HEK293 (cell line): ENCODE results near the gene ATP5F1D.

Experiments used
- CTCF ChIA-PET: fragments of 350-600 bp; formaldehyde crosslinking; extraction: SDS; loops from one replicate; lab custom pipeline; 2021; ENCODE audit warnings: antibody characterized with exemption; lab: Yijun Ruan, JAX
- POLR2A ChIA-PET: fragments of 300-600 bp; formaldehyde crosslinking; extraction: SDS; loops from one replicate; lab custom pipeline; 2020; ENCODE audit warnings: antibody characterized with exemption, inconsistent platforms; lab: Yijun Ruan, JAX
- H3K27ac ChIP-seq: fragments of 200-500 bp; sonication (Bioruptor generic); 2 replicates; pipeline ENCODE4 v1.5.1; 2014; ENCODE audit warnings: low read depth, low read length, control low read depth, inconsistent platforms; ENCODE audit errors: extremely low read depth
- H3K36me3 ChIP-seq, 2 experiments: fragments of 200-500 bp in 1 of 2; sonication (Bioruptor generic) in 1 of 2; 1 replicate in 1 of 2; 2 replicates in 1 of 2; pipeline ENCODE4 v1.5.1; 2014 to 2017; ENCODE audit warnings: inconsistent platforms in 2 of 2, low read length in 2 of 2; ENCODE audit not compliant: control insufficient read depth in 2 of 2, insufficient read depth in 1 of 2
- H3K4me1 ChIP-seq: fragments of 200-500 bp; sonication (Bioruptor generic); 2 replicates; pipeline ENCODE4 v1.5.1; 2014; ENCODE audit warnings: mild to moderate bottlenecking, low read length, inconsistent platforms; ENCODE audit not compliant: control insufficient read depth, insufficient read depth
- H3K4me3 ChIP-seq: 2 replicates; pipeline ENCODE4 v1.5.1; 2011; ENCODE audit warnings: low read depth, mild to moderate bottlenecking, control low read depth, low read length, moderate library complexity
- H3K9me3 ChIP-seq: fragments of 200-500 bp; sonication (Bioruptor generic); 2 replicates; pipeline ENCODE4 v1.5.1; 2014; ENCODE audit warnings: low read depth, low read length, inconsistent platforms; ENCODE audit not compliant: control insufficient read depth, insufficient read depth
- GLIS1 ChIP-seq: fragments of 450-650 bp; formaldehyde crosslinking; IDR thresholded peaks from 2 replicates; pipeline ENCODE4 v1.5.1; 2016; ENCODE audit warnings: missing biosample characterization, missing genetic modification characterization
- GLIS2 ChIP-seq: fragments of 450-650 bp; formaldehyde crosslinking; IDR thresholded peaks from 2 replicates; pipeline ENCODE4 v1.5.1; 2016; ENCODE audit warnings: missing biosample characterization, missing genetic modification characterization
- KLF1 ChIP-seq: fragments of 450-650 bp; formaldehyde crosslinking; IDR thresholded peaks from 2 replicates; pipeline ENCODE4 v1.5.1; 2016; ENCODE audit warnings: missing biosample characterization, missing genetic modification characterization
- KLF7 ChIP-seq: fragments of 450-650 bp; formaldehyde crosslinking; IDR thresholded peaks from 2 replicates; pipeline ENCODE4 v1.5.1; 2016; ENCODE audit warnings: missing biosample characterization, missing genetic modification characterization, borderline replicate concordance
- KLF8 ChIP-seq: fragments of 450-650 bp; formaldehyde crosslinking; IDR thresholded peaks from 2 replicates; pipeline ENCODE4 v1.5.1; 2016; ENCODE audit warnings: missing biosample characterization, missing genetic modification characterization
- KLF9 ChIP-seq: fragments of 450-650 bp; formaldehyde crosslinking; IDR thresholded peaks from 2 replicates; pipeline ENCODE4 v1.5.1; 2016; ENCODE audit warnings: missing biosample characterization, missing genetic modification characterization, low read depth
- SCRT2 ChIP-seq: fragments of 450-650 bp; formaldehyde crosslinking; IDR thresholded peaks from 2 replicates; pipeline ENCODE4 v1.5.1; 2016; ENCODE audit warnings: missing biosample characterization, missing genetic modification characterization
- YY1 ChIP-seq: fragments of 450-650 bp; formaldehyde crosslinking; IDR thresholded peaks from 2 replicates; pipeline ENCODE4 v1.5.1; 2018; ENCODE audit warnings: missing biosample characterization, missing genetic modification characterization
- ZNF391 ChIP-seq: fragments of 450-650 bp; formaldehyde crosslinking; IDR thresholded peaks from 2 replicates; pipeline ENCODE4 v1.5.1; 2016; ENCODE audit warnings: low read depth, missing biosample characterization, missing genetic modification characterization, borderline replicate concordance
- ZNF394 ChIP-seq: fragments of 450-650 bp; formaldehyde crosslinking; IDR thresholded peaks from 2 replicates; pipeline ENCODE4 v1.5.1; 2016; ENCODE audit warnings: missing biosample characterization, missing genetic modification characterization, mild to moderate bottlenecking, moderate library complexity, borderline replicate concordance
- ZNF501 ChIP-seq: fragments of 450-650 bp; formaldehyde crosslinking; IDR thresholded peaks from 2 replicates; pipeline ENCODE4 v1.5.1; 2016; ENCODE audit warnings: missing biosample characterization, missing genetic modification characterization
- ZNF544 ChIP-seq: fragments of 450-650 bp; formaldehyde crosslinking; IDR thresholded peaks from 2 replicates; pipeline ENCODE4 v1.5.0; 2017; ENCODE audit warnings: missing biosample characterization, missing genetic modification characterization
- ZNF600 ChIP-seq: fragments of 450-650 bp; formaldehyde crosslinking; IDR thresholded peaks from 2 replicates; pipeline ENCODE4 v1.5.1; 2016; ENCODE audit warnings: missing biosample characterization, missing genetic modification characterization
- TF ChIP-seq, protein P1 (sequence below): fragments of 450-650 bp; formaldehyde crosslinking; IDR thresholded peaks from 2 replicates; pipeline ENCODE4 v1.5.1; 2017; ENCODE audit warnings: missing biosample characterization, missing genetic modification characterization
- TF ChIP-seq, protein P2 (sequence below): fragments of 450-650 bp; formaldehyde crosslinking; IDR thresholded peaks from 2 replicates; pipeline ENCODE4 v1.5.1; 2016; ENCODE audit warnings: missing biosample characterization, missing genetic modification characterization
- TF ChIP-seq, protein P3 (sequence below): fragments of 450-650 bp; formaldehyde crosslinking; IDR thresholded peaks from 2 replicates; pipeline ENCODE4 v1.5.1; 2016; ENCODE audit warnings: missing biosample characterization, missing genetic modification characterization
- TF ChIP-seq, protein P4 (sequence below): fragments of 450-650 bp; formaldehyde crosslinking; IDR thresholded peaks from 2 replicates; pipeline ENCODE4 v1.5.1; 2016; ENCODE audit warnings: missing biosample characterization, missing genetic modification characterization
- TF ChIP-seq, protein P5 (sequence below): fragments of 450-650 bp; formaldehyde crosslinking; IDR thresholded peaks from 2 replicates; pipeline ENCODE4 v1.5.1; 2017; ENCODE audit warnings: missing biosample characterization, mild to moderate bottlenecking, missing genetic modification characterization, moderate library complexity

The ATP5F1D gene

DNA sequence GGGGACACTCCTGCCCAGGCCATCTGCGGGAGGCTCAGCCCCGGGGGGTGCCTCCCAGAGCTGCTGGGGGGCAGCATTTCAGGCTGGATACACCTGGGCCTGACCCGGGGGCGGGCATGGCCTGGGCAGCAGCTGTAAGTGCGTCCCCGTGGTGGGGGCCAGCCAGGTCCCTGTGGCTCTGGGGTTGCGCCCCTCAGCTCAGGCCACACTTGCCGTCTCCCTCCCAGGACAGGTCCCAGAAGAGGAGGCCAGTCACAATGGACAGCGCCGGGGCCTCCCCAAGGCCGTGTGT lies 15.4 kb upstream of the ATP5F1D start:
- H3K36me3 ChIP-seq, result peaks cover 0 to 69% of the 10 kb centered on the region in 2 experiments; a peak in 2 of 3 replicates
- no peak overlapping the region for H3K4me3 ChIP-seq
- H3K4me1 ChIP-seq, result no peaks in the 10 kb centered on the region
- no peak overlapping the region for H3K27ac ChIP-seq
- CTCF ChIA-PET, result interaction anchor here (0.9 to 1.2 kb wide), 2 partner anchors 18 to 32 kb away, joined by 3 to 5 read pairs; no protein-coding TSS in a partner anchor
- TF ChIP-seq GLIS1 (tag by site-specific recombination) (peak; percentile 71), YY1 (tag by site-specific recombination) (no peak), KLF7 (no peak), SCRT2 (tag by site-specific recombination) (0 out of 2 replicates have a peak, but pooled peaks have one; percentile 15)
- TF ChIP-seq, protein P1, sequence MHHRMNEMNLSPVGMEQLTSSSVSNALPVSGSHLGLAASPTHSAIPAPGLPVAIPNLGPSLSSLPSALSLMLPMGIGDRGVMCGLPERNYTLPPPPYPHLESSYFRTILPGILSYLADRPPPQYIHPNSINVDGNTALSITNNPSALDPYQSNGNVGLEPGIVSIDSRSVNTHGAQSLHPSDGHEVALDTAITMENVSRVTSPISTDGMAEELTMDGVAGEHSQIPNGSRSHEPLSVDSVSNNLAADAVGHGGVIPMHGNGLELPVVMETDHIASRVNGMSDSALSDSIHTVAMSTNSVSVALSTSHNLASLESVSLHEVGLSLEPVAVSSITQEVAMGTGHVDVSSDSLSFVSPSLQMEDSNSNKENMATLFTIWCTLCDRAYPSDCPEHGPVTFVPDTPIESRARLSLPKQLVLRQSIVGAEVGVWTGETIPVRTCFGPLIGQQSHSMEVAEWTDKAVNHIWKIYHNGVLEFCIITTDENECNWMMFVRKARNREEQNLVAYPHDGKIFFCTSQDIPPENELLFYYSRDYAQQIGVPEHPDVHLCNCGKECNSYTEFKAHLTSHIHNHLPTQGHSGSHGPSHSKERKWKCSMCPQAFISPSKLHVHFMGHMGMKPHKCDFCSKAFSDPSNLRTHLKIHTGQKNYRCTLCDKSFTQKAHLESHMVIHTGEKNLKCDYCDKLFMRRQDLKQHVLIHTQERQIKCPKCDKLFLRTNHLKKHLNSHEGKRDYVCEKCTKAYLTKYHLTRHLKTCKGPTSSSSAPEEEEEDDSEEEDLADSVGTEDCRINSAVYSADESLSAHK, result no peak
- TF ChIP-seq, protein P2, sequence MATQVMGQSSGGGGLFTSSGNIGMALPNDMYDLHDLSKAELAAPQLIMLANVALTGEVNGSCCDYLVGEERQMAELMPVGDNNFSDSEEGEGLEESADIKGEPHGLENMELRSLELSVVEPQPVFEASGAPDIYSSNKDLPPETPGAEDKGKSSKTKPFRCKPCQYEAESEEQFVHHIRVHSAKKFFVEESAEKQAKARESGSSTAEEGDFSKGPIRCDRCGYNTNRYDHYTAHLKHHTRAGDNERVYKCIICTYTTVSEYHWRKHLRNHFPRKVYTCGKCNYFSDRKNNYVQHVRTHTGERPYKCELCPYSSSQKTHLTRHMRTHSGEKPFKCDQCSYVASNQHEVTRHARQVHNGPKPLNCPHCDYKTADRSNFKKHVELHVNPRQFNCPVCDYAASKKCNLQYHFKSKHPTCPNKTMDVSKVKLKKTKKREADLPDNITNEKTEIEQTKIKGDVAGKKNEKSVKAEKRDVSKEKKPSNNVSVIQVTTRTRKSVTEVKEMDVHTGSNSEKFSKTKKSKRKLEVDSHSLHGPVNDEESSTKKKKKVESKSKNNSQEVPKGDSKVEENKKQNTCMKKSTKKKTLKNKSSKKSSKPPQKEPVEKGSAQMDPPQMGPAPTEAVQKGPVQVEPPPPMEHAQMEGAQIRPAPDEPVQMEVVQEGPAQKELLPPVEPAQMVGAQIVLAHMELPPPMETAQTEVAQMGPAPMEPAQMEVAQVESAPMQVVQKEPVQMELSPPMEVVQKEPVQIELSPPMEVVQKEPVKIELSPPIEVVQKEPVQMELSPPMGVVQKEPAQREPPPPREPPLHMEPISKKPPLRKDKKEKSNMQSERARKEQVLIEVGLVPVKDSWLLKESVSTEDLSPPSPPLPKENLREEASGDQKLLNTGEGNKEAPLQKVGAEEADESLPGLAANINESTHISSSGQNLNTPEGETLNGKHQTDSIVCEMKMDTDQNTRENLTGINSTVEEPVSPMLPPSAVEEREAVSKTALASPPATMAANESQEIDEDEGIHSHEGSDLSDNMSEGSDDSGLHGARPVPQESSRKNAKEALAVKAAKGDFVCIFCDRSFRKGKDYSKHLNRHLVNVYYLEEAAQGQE (tag by site-specific recombination), result peak; percentile 37; the same call in 1 of the 2 replicates
- TF ChIP-seq, all 188 proteins: peak for 3
- POLR2A ChIA-PET, result interaction anchor here (0.9 to 1.0 kb wide), 2 partner anchors 43 to 123 kb away, joined by 3 to 5 read pairs; partner anchors contain the start of gene CIRBP
- no peaks in the 10 kb centered on the region for H3K9me3 ChIP-seq

DNA sequence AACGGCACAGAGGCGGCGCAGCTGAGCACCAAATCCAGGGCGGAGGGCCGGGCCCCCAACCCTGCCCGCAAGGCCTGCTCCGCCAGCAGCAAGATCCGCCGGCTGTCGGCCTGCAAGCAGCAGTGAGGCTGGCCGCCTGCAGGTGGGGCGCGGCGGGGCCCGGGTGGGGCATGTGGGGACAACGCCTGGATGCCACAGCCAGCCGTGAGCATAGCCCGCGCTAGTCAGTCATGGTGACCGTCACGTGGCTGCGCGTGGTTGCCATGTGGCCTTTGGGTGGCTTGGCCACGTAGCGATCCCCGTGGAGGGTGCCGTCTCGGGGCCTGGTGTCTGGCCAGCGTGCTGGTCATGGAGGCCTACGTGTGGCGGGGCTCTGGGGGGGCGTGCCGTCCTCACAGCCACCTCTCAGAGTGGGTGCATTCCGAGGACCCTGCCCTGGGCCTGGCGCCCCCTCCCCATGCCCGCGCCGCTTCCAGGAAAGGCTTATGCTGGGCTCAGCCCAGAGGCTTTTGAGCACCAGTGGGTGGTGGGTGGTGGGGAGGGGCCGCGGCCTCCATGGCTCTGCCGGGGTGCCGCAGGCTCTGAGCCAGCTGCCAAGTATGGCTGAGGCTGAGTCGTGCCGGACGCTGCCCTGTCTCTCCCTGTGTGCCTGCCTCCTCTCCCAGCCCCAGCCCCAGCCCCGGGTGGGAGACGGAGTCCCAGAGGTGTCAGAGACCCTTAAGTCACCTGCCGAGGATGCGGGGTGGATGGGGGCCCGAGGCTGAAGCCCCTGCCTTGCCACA lies 14.8 kb upstream of the ATP5F1D start:
- H3K36me3 ChIP-seq, result peaks cover 0 to 66% of the 10 kb centered on the region in 2 experiments; a peak in 2 of 3 replicates
- no peaks in the 10 kb centered on the region for H3K9me3 ChIP-seq
- CTCF ChIA-PET, result no interaction called here
- H3K4me1 ChIP-seq, result no peaks in the 10 kb centered on the region
- H3K27ac ChIP-seq, result no peak overlapping the region
- no peak overlapping the region for H3K4me3 ChIP-seq
- POLR2A ChIA-PET, result interaction anchor here (0.9 kb wide), 1 partner anchor 124 kb away, joined by 3 read pairs; no protein-coding TSS in a partner anchor
- no peak for TF ChIP-seq ZNF501
- TF ChIP-seq ZNF544 (tag by site-specific recombination), result no peak
- TF ChIP-seq ZNF391, result no peak
- TF ChIP-seq, protein P3, sequence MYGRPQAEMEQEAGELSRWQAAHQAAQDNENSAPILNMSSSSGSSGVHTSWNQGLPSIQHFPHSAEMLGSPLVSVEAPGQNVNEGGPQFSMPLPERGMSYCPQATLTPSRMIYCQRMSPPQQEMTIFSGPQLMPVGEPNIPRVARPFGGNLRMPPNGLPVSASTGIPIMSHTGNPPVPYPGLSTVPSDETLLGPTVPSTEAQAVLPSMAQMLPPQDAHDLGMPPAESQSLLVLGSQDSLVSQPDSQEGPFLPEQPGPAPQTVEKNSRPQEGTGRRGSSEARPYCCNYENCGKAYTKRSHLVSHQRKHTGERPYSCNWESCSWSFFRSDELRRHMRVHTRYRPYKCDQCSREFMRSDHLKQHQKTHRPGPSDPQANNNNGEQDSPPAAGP (tag by site-specific recombination), result 0 out of 2 replicates have a peak, but pooled peaks have one; percentile 11
- TF ChIP-seq, protein P4, sequence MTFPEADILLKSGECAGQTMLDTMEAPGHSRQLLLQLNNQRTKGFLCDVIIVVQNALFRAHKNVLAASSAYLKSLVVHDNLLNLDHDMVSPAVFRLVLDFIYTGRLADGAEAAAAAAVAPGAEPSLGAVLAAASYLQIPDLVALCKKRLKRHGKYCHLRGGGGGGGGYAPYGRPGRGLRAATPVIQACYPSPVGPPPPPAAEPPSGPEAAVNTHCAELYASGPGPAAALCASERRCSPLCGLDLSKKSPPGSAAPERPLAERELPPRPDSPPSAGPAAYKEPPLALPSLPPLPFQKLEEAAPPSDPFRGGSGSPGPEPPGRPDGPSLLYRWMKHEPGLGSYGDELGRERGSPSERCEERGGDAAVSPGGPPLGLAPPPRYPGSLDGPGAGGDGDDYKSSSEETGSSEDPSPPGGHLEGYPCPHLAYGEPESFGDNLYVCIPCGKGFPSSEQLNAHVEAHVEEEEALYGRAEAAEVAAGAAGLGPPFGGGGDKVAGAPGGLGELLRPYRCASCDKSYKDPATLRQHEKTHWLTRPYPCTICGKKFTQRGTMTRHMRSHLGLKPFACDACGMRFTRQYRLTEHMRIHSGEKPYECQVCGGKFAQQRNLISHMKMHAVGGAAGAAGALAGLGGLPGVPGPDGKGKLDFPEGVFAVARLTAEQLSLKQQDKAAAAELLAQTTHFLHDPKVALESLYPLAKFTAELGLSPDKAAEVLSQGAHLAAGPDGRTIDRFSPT (tag by site-specific recombination), result peak; percentile 64; the same call in 1 of the 2 replicates
- TF ChIP-seq, protein P5, sequence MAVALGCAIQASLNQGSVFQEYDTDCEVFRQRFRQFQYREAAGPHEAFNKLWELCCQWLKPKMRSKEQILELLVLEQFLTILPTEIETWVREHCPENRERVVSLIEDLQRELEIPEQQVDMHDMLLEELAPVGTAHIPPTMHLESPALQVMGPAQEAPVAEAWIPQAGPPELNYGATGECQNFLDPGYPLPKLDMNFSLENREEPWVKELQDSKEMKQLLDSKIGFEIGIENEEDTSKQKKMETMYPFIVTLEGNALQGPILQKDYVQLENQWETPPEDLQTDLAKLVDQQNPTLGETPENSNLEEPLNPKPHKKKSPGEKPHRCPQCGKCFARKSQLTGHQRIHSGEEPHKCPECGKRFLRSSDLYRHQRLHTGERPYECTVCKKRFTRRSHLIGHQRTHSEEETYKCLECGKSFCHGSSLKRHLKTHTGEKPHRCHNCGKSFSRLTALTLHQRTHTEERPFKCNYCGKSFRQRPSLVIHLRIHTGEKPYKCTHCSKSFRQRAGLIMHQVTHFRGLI (tag by site-specific recombination), result peak; percentile 53
- TF ChIP-seq GLIS2 (tag by site-specific recombination), result 0 out of 2 replicates have a peak, but pooled peaks have one; percentile 3
- TF ChIP-seq KLF9, result no peak
- TF ChIP-seq ZNF394 (tag by site-specific recombination), result no peak
- 0 out of 2 replicates have a peak, but pooled peaks have one; percentile 21 for TF ChIP-seq ZNF600 (tag by site-specific recombination)
- peak; percentile 86 for TF ChIP-seq KLF8 (tag by site-specific recombination)
- TF ChIP-seq KLF1 (tag by site-specific recombination), result peak; percentile 65
